Right lung (tissue), 5 donors: ENCODE measurements around the gene MEG3. TPM values are rescaled to one million over a fixed set of nuclear protein-coding genes. Genes with fewer than 3 reads are reported as not detected.
"Not testable (repeated sequence)": the region's sequence is repeated elsewhere in the genome, so short reads cannot be mapped to it uniquely, and the experiment has no call there.

Source experiments
- DNase-seq, 2 donors: peaks; one replicate each; pipeline ENCODE4 v3.0.0-alpha.2; 2013
- polyA plus RNA-seq, 5 donors: library from polyadenylated mRNA; unstranded; fragments of 120-200 nt; gene quantifications; one replicate each; pipeline versions ENCODE4 v1.2.1 to v1.2.3, GENCODE V29; 2013; ENCODE audit warnings: inconsistent platforms in 1 of 5, low replicate concordance in 1 of 5; ENCODE audit not compliant: insufficient read length in 5 of 5, insufficient read depth in 1 of 5

MEG3 gene
- polyA plus RNA-seq, 5 donors: 278 to 559 (median 387) TPM

GRCh38 chr14:100810861-100811461, 15.0 kb upstream of the MEG3 start:
- no peak for DNase-seq

GRCh38 chr14:100813291-100813690, 12.6 kb upstream of the MEG3 start:
- no peak for DNase-seq

GRCh38 chr14:100815478-100816285, 10.2 kb upstream of the MEG3 start:
- DNase-seq: no peak

GRCh38 chr14:100816286-100816949, 9.5 kb upstream of the MEG3 start:
- no peak for DNase-seq

GRCh38 chr14:100816950-100817901, 8.7 kb upstream of the MEG3 start:
- DNase-seq: no peak

- no peak for DNase-seq
Observed at GRCh38 chr14:100818221-100818699, 7.7 kb upstream of the MEG3 start.

GRCh38 chr14:100818923-100819322, 7.0 kb upstream of the MEG3 start:
- DNase-seq: not testable (repeated sequence)

- DNase-seq: no peak
Observed at GRCh38 chr14:100819453-100819828, 6.5 kb upstream of the MEG3 start.

- DNase-seq: no peak
Observed at GRCh38 chr14:100819829-100820475, 6.0 kb upstream of the MEG3 start.

GRCh38 chr14:100820957-100821356, 5.0 kb upstream of the MEG3 start:
- no peak for DNase-seq

- DNase-seq: no peak
Observed at GRCh38 chr14:100822013-100822412, 3.9 kb upstream of the MEG3 start.

- no peak for DNase-seq
Observed at GRCh38 chr14:100822532-100823296, 3.2 kb upstream of the MEG3 start.

- no peak for DNase-seq
Observed at GRCh38 chr14:100823413-100824080, 2.4 kb upstream of the MEG3 start.

- DNase-seq: no peak
Observed at GRCh38 chr14:100824091-100824551, 1.8 kb upstream of the MEG3 start.

- DNase-seq: no peak
Observed at GRCh38 chr14:100824901-100825712, 811 bp upstream of the MEG3 start.

- DNase-seq: no peak
Observed at GRCh38 chr14:100826391-100827100, 628 bp downstream of the MEG3 start.

GRCh38 chr14:100827101-100828021, 1.4 kb downstream of the MEG3 start:
- no peak for DNase-seq
